Endothelial cell of umbilical vein (primary cell): Measurements from ENCODE around the gene SMIM9. TPM values are rescaled to one million over a fixed set of nuclear protein-coding genes. Genes with fewer than 3 reads are reported as not detected.

Experiments
- BruUV-seq: library from RNA; stranded (reverse); fragments of 400-500 nt; replicated peaks from 2 replicates; lab custom pipeline; 2021; lab: Mats Ljungman, UMichigan
- CTCF ChIA-PET: fragments of 300-600, 350-600 bp; sonication (Branson Sonifier 250); formaldehyde crosslinking; loops from one replicate; lab custom pipeline; 2021; ENCODE audit warnings: antibody characterized with exemption, inconsistent platforms; lab: Charles Lee
- POLR2A ChIA-PET: fragments of 300-600, 350-600 bp; sonication (Branson Sonifier 250); formaldehyde crosslinking; loops from one replicate; lab custom pipeline; 2021; ENCODE audit warnings: antibody characterized with exemption, inconsistent platforms; lab: Charles Lee
- DNase-seq: peaks from one replicate; pipeline ENCODE4 v3.0.0-alpha.2; 2011; ENCODE audit warnings: low read depth, low spot score
- FAIRE-seq: peaks from 2 replicates; lab custom pipeline; 2011; peaks lifted over from hg19 to GRCh38; lab: Jason Lieb, UNC
- H2AFZ ChIP-seq: 2 replicates; pipeline ENCODE4 v1.6.0; 2012; ENCODE audit warnings: low read depth, low read length, control low read depth, inconsistent platforms
- H3K27ac ChIP-seq: 2 replicates; pipeline ENCODE4 v1.5.1; 2011; ENCODE audit warnings: low read depth, mild to moderate bottlenecking, control low read depth, low read length, moderate library complexity; ENCODE audit not compliant: insufficient read depth
- H3K27me3 ChIP-seq, 2 experiments: 2 replicates each; pipeline versions ENCODE4 v1.6.0 to v1.6.1; 2011; ENCODE audit warnings: low read length in 2 of 2, mixed read lengths in 1 of 2; ENCODE audit not compliant: control insufficient read depth in 2 of 2, insufficient read depth in 2 of 2
- H3K36me3 ChIP-seq, 2 experiments: 2 replicates in 1 of 2; 3 replicates in 1 of 2; pipeline ENCODE4 v1.5.1; 2011; ENCODE audit warnings: low read length in 2 of 2, mild to moderate bottlenecking in 1 of 2, moderate library complexity in 1 of 2; ENCODE audit not compliant: control insufficient read depth in 2 of 2, insufficient read depth in 2 of 2; ENCODE audit errors: extremely low read depth in 1 of 2
- H3K4me1 ChIP-seq: 3 replicates; pipeline ENCODE4 v1.5.1; 2011; ENCODE audit warnings: mild to moderate bottlenecking, low read length; ENCODE audit not compliant: control insufficient read depth, insufficient read depth; ENCODE audit errors: extremely low read depth
- H3K4me2 ChIP-seq: 2 replicates; pipeline ENCODE4 v1.6.1; 2011; ENCODE audit warnings: low read length, control low read depth, mixed read lengths; ENCODE audit not compliant: insufficient read depth
- H3K4me3 ChIP-seq, 3 experiments: fragments of 200-600 bp in 1 of 3; sonication (generic), shearing (Covaris generic) in 1 of 3; replicated peaks in 1 of 3; 2 replicates each; pipeline ENCODE4 v1.5.1; 2011 to 2016; ENCODE audit warnings: control low read depth in 3 of 3, low read length in 3 of 3, mild to moderate bottlenecking in 2 of 3, inconsistent platforms in 1 of 3, low read depth in 1 of 3, moderate library complexity in 1 of 3; ENCODE audit not compliant: insufficient read depth in 1 of 3
- H3K79me2 ChIP-seq: 2 replicates; pipeline ENCODE4 v1.6.0; 2012; ENCODE audit warnings: low read length, inconsistent platforms; ENCODE audit not compliant: control insufficient read depth, insufficient read depth
- H3K9ac ChIP-seq: replicated peaks from 2 replicates; pipeline ENCODE3; 2011; ENCODE audit warnings: low read length, control low read depth; ENCODE audit not compliant: insufficient read depth; ENCODE audit errors: extremely low read depth
- H3K9me1 ChIP-seq: replicated peaks from 3 replicates; pipeline ENCODE4 v1.6.0; 2011; ENCODE audit warnings: mild to moderate bottlenecking, low read length; ENCODE audit not compliant: control insufficient read depth, insufficient read depth; ENCODE audit errors: extremely low read depth
- H3K9me3 ChIP-seq: replicated peaks from 2 replicates; pipeline ENCODE4 v1.5.1; 2012; ENCODE audit warnings: low read length, inconsistent platforms; ENCODE audit not compliant: control insufficient read depth, insufficient read depth
- H4K20me1 ChIP-seq: replicated peaks from 2 replicates; pipeline ENCODE3; 2011; ENCODE audit warnings: mild to moderate bottlenecking, low read length; ENCODE audit not compliant: control insufficient read depth, insufficient read depth; ENCODE audit errors: extremely low read depth
- EZH2 ChIP-seq: IDR thresholded peaks from 2 replicates; pipeline ENCODE4 v1.6.1; 2012; ENCODE audit warnings: borderline replicate concordance, low read depth, mild to moderate bottlenecking, moderate library complexity, low read length, inconsistent platforms; ENCODE audit not compliant: severe bottlenecking
- FOS ChIP-seq: IDR thresholded peaks from 2 replicates; pipeline ENCODE4 v1.6.1; 2011; ENCODE audit warnings: mild to moderate bottlenecking, low read length, moderate library complexity, borderline replicate concordance; ENCODE audit not compliant: insufficient read depth
- GATA2 ChIP-seq: IDR thresholded peaks from 2 replicates; pipeline ENCODE4 v1.7.0; 2011; ENCODE audit warnings: low read depth, mild to moderate bottlenecking, moderate library complexity, mixed read lengths, low read length; ENCODE audit not compliant: insufficient read length, insufficient read depth
- JUN ChIP-seq: IDR thresholded peaks from 2 replicates; pipeline ENCODE4 v1.6.1; 2011; ENCODE audit warnings: borderline replicate concordance, low read depth; ENCODE audit not compliant: insufficient read length, insufficient read depth
- MAX ChIP-seq: IDR thresholded peaks from 2 replicates; pipeline ENCODE4 v1.6.1; 2011; ENCODE audit not compliant: insufficient read depth, insufficient read length
- MYC ChIP-seq: IDR thresholded peaks from one replicate; pipeline ENCODE4 v1.6.1; 2011; ENCODE audit warnings: mild to moderate bottlenecking, low read depth, low read length
- POLR2A ChIP-seq: IDR thresholded peaks from 2 replicates; pipeline ENCODE4 v1.6.1; 2012; ENCODE audit warnings: low read depth, mild to moderate bottlenecking, control low read depth, low read length
- POLR2AphosphoS5 ChIP-seq: IDR thresholded peaks from 2 replicates; pipeline ENCODE4 v1.6.1; 2012; ENCODE audit warnings: low read depth, mild to moderate bottlenecking, control low read depth, low read length, moderate library complexity; ENCODE audit not compliant: insufficient read depth
- dilution Hi-C: fragments of 300-500 bp; cut with MboI; formaldehyde crosslinking; loops from one replicate; pipeline ENCODE4 v1.15.0; 2019; ENCODE audit warnings: low sequenced_read_pairs; ENCODE audit not compliant: extremely low pct_ligation_motif_present
- intact Hi-C: fragments of 100-400 bp; cut with micrococcal nuclease; formaldehyde crosslinking; loops from one replicate; pipeline ENCODE4 v1.10.0; 2022
- polyA plus RNA-seq, 4 experiments: library from polyadenylated mRNA; depleted of rRNA in 3 of 4; stranded (reverse) in 3 of 4; unstranded in 1 of 4; fragments of >200 nt; gene quantifications; 2 replicates each; pipeline versions ENCODE4 v1.2.1 to v1.2.3, GENCODE V29; 2011 to 2012; ENCODE audit warnings: missing spikeins in 1 of 4
- total RNA-seq: library from RNA; stranded (reverse); gene quantifications from 2 replicates; pipeline ENCODE4 v1.2.3, GENCODE V29; 2021
- TF ChIP-seq, protein P1 (sequence below), 2 donors: IDR thresholded peaks; 1 replicate in 1 of 2; 2 replicates in 1 of 2; pipeline ENCODE4 v1.5.1; 2011; ENCODE audit warnings: low read length in 2 of 2, mild to moderate bottlenecking in 2 of 2, moderate library complexity in 2 of 2, control low read depth in 1 of 2, inconsistent platforms in 1 of 2, low read depth in 1 of 2; ENCODE audit not compliant: insufficient read depth in 1 of 2; ENCODE audit errors: extremely low read depth in 1 of 2

SMIM9 gene
- total and polyA plus RNA-seq, 2 donors (not counting 3 experiments of a cell fraction or from before 2014, with no cell fraction given) = not detected

DNA sequence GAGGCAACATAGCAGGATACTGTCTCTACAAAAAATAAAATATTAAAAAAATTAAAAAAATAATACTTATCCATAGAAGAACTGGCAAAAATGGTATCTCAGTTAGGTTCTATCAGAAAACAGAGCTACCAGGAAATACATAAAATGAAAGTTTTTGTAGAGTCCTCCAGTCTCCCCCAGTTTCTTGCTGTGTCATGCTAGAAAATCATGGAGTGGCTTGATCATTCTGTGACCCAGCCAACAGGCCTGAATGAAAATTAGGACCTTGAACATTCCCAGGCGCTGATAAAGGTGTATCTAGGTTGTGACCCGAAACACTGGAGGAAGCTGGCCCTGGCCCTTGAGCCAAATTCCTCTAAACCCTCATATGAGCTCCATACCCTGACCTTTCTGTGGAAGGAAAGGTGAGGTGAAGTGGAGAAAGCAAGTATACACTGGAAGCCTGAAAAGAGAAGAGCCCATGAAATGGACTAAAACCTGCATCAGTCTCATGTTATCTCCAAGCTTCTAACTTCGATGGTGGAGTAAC is 652 bp downstream of the SMIM9 start:
- peaks cover 1 to 4% of the 10 kb centered on the region in 2 experiments for H3K27me3 ChIP-seq
- no peaks in the 10 kb centered on the region for H3K79me2 ChIP-seq
- CTCF ChIA-PET = interaction anchor here (0.8 kb wide), 1 partner anchor 85 kb away, joined by 3 read pairs; no protein-coding TSS in a partner anchor
- no peak for DNase-seq
- TF ChIP-seq FOS (no peak), POLR2A (no peak), POLR2AphosphoS5 (no peak), MAX (no peak), EZH2 (no peak), MYC (no peak), GATA2 (no peak), JUN (no peak)
- TF ChIP-seq, protein P1, sequence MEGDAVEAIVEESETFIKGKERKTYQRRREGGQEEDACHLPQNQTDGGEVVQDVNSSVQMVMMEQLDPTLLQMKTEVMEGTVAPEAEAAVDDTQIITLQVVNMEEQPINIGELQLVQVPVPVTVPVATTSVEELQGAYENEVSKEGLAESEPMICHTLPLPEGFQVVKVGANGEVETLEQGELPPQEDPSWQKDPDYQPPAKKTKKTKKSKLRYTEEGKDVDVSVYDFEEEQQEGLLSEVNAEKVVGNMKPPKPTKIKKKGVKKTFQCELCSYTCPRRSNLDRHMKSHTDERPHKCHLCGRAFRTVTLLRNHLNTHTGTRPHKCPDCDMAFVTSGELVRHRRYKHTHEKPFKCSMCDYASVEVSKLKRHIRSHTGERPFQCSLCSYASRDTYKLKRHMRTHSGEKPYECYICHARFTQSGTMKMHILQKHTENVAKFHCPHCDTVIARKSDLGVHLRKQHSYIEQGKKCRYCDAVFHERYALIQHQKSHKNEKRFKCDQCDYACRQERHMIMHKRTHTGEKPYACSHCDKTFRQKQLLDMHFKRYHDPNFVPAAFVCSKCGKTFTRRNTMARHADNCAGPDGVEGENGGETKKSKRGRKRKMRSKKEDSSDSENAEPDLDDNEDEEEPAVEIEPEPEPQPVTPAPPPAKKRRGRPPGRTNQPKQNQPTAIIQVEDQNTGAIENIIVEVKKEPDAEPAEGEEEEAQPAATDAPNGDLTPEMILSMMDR (IDR thresholded peaks at IDR 0.05; ENCODE audit: extremely low read depth in 1 of 2, insufficient read depth in 1 of 2, low read depth in 1 of 2, low read length in 2 of 2) = no peak
- H2AFZ ChIP-seq = no peak overlapping the region
- H3K9me1 ChIP-seq = no peaks in the 10 kb centered on the region
- no TSS peak for BruUV-seq
- no peak overlapping the region for H3K4me3 ChIP-seq
- intact Hi-C loops = no loop called here
- no peaks in the 10 kb centered on the region for H3K4me1 ChIP-seq
- H3K27ac ChIP-seq = no peak overlapping the region
- no peaks in the 10 kb centered on the region for H3K36me3 ChIP-seq
- no peak overlapping the region for H3K9ac ChIP-seq
- H3K9me3 ChIP-seq = no peaks in the 10 kb centered on the region
- POLR2A ChIA-PET = no interaction called here
- FAIRE-seq = no peak
- no peak overlapping the region for H3K4me2 ChIP-seq
- dilution Hi-C loops = no loop called here
- H4K20me1 ChIP-seq = no peaks in the 10 kb centered on the region
